IMR-90 (cell line): ENCODE data around the gene TARBP2. TPM values are rescaled to one million over a fixed set of nuclear protein-coding genes. Genes with fewer than 3 reads are reported as not detected.

ENCODE experiments used
- ATAC-seq: fragments of 200-7000 bp; cut with Tn5 transposase; 2 replicates; pipeline ENCODE4 v1.9.1; 2020; ENCODE audit warnings: low read depth, mild to moderate bottlenecking, moderate library complexity
- BruUV-seq: library from RNA; stranded (reverse); fragments of 400-500 nt; replicated peaks from 2 replicates; lab custom pipeline; 2021; lab: Mats Ljungman, UMichigan
- CTCF ChIA-PET: fragments of 300-600 bp; formaldehyde crosslinking; extraction: SDS; loops from one replicate; lab custom pipeline; 2021; ENCODE audit warnings: antibody characterized with exemption; lab: Yijun Ruan, JAX
- POLR2A ChIA-PET: fragments of 300-600 bp; sonication (Branson Sonifier 250); formaldehyde crosslinking; loops from one replicate; lab custom pipeline; 2022; ENCODE audit warnings: antibody characterized with exemption; ENCODE audit not compliant: unreplicated experiment; lab: Charles Lee
- DNase-seq: peaks from one replicate; pipeline ENCODE4 v3.0.0; 2013
- H2AFZ ChIP-seq: replicated peaks from 2 replicates; pipeline ENCODE3; 2013; ENCODE audit warnings: low read length, mild to moderate bottlenecking; ENCODE audit not compliant: poor library complexity
- H2AK5ac ChIP-seq: 2 replicates; pipeline ENCODE4 v1.6.1; 2013; ENCODE audit warnings: low read depth, low read length, inconsistent platforms
- H2AK9ac ChIP-seq: replicated peaks from 2 replicates; pipeline ENCODE3; 2013; ENCODE audit warnings: mild to moderate bottlenecking, low read depth, low read length, moderate library complexity; ENCODE audit not compliant: poor library complexity
- H2BK120ac ChIP-seq: 2 replicates; pipeline ENCODE4 v1.6.1; 2013; ENCODE audit warnings: low read depth, low read length, inconsistent platforms
- H2BK15ac ChIP-seq: 3 replicates; pipeline ENCODE4 v1.6.1; 2013; ENCODE audit warnings: low read depth, low read length, inconsistent platforms
- H2BK20ac ChIP-seq: 2 replicates; pipeline ENCODE4 v1.6.1; 2013; ENCODE audit warnings: low read depth, mild to moderate bottlenecking, inconsistent platforms, low read length, moderate library complexity
- H2BK5ac ChIP-seq: 2 replicates; pipeline ENCODE4 v1.6.1; 2013; ENCODE audit warnings: mild to moderate bottlenecking, low read depth, low read length, inconsistent platforms; ENCODE audit not compliant: poor library complexity, severe bottlenecking
- H3K14ac ChIP-seq: replicated peaks from 2 replicates; pipeline ENCODE4 v1.6.1; 2013; ENCODE audit warnings: low read depth, low read length, inconsistent platforms
- H3K18ac ChIP-seq: 2 replicates; pipeline ENCODE4 v1.6.1; 2013; ENCODE audit warnings: low read depth, low read length, control low read depth
- H3K23ac ChIP-seq: 2 replicates; pipeline ENCODE4 v1.6.1; 2013; ENCODE audit warnings: low read depth, low read length, inconsistent platforms
- H3K27ac ChIP-seq: 2 replicates; pipeline ENCODE4 v1.5.1; 2013; ENCODE audit warnings: mild to moderate bottlenecking, control low read depth, low read length; ENCODE audit not compliant: insufficient read depth
- H3K27me3 ChIP-seq: 2 replicates; pipeline ENCODE4 v1.6.1; 2013; ENCODE audit warnings: low read length; ENCODE audit not compliant: control insufficient read depth, insufficient read depth
- H3K36me3 ChIP-seq: 2 replicates; pipeline ENCODE4 v1.6.1; 2013; ENCODE audit warnings: low read length, mixed read lengths; ENCODE audit not compliant: control insufficient read depth, insufficient read depth
- H3K4ac ChIP-seq: 2 replicates; pipeline ENCODE4 v1.6.1; 2013; ENCODE audit warnings: low read depth, low read length, inconsistent platforms
- H3K4me1 ChIP-seq: 2 replicates; pipeline ENCODE4 v1.6.1; 2013; ENCODE audit warnings: low read length, mixed read lengths; ENCODE audit not compliant: control insufficient read depth, insufficient read depth
- H3K4me2 ChIP-seq: 2 replicates; pipeline ENCODE4 v1.6.1; 2013; ENCODE audit warnings: low read depth, mild to moderate bottlenecking, control low read depth, low read length, moderate library complexity
- H3K4me3 ChIP-seq: 2 replicates; pipeline ENCODE4 v1.5.1; 2013; ENCODE audit warnings: low read depth, mild to moderate bottlenecking, control low read depth, low read length, moderate library complexity; ENCODE audit not compliant: insufficient read depth
- H3K56ac ChIP-seq: 2 replicates; pipeline ENCODE4 v1.6.1; 2013; ENCODE audit warnings: low read length, inconsistent platforms; ENCODE audit not compliant: insufficient read depth; ENCODE audit errors: extremely low read depth
- H3K79me1 ChIP-seq, 2 experiments: 2 replicates each; pipeline ENCODE4 v1.6.1; 2013; ENCODE audit warnings: low read length in 2 of 2, inconsistent platforms in 1 of 2, low read depth in 1 of 2
- H3K9ac ChIP-seq: 2 replicates; pipeline ENCODE4 v1.6.1; 2013; ENCODE audit warnings: low read depth, low read length, control low read depth
- H3K9me1 ChIP-seq: 2 replicates; pipeline ENCODE4 v1.6.1; 2013; ENCODE audit warnings: low read length, inconsistent platforms; ENCODE audit not compliant: insufficient read depth
- H3K9me3 ChIP-seq: 2 replicates; pipeline ENCODE4 v1.6.1; 2013; ENCODE audit warnings: low read length; ENCODE audit not compliant: control insufficient read depth, insufficient read depth
- H4K20me1 ChIP-seq: 2 replicates; pipeline ENCODE4 v1.6.1; 2013; ENCODE audit warnings: low read length, inconsistent platforms; ENCODE audit not compliant: insufficient read depth
- H4K5ac ChIP-seq: 2 replicates; pipeline ENCODE4 v1.6.1; 2013; ENCODE audit warnings: mild to moderate bottlenecking, low read depth, low read length, control low read depth
- H4K8ac ChIP-seq, 2 experiments: 2 replicates each; pipeline ENCODE4 v1.6.1; 2013; ENCODE audit warnings: low read depth in 2 of 2, low read length in 2 of 2, control low read depth in 1 of 2, inconsistent platforms in 1 of 2
- H4K91ac ChIP-seq: 2 replicates; pipeline ENCODE4 v1.6.1; 2013; ENCODE audit warnings: low read depth, low read length, inconsistent platforms; ENCODE audit not compliant: insufficient read depth
- FOS ChIP-seq: fragments of 150-350 bp; IDR thresholded peaks from 2 replicates; pipeline ENCODE4 v1.6.1; 2016; ENCODE audit warnings: low read depth, low read length
- MAFK ChIP-seq: IDR thresholded peaks from 2 replicates; pipeline ENCODE4 v1.6.1; 2012; ENCODE audit warnings: low read depth, low read length, improper control_type of control experiment
- WGBS, 2 experiments: methylation state at CpG; one replicate each; pipeline versions ENCODE4 v1.1.5 to v1.1.7; 2013; ENCODE audit warnings: missing lambda C conversion rate in 2 of 2; ENCODE audit not compliant: insufficient read length in 1 of 2; ENCODE audit errors: extremely low coverage in 2 of 2; 5-methylcytosine and 5-hydroxymethylcytosine counted together
- dilution Hi-C: fragments of 300-500 bp; cut with HindIII; formaldehyde crosslinking; loops from one replicate; pipeline ENCODE4 v1.14.3; 2018; ENCODE audit warnings: low sequenced_read_pairs; ENCODE audit not compliant: unreplicated experiment
- in situ Hi-C: fragments of 300-500 bp; cut with MboI; formaldehyde crosslinking; loops from 3 replicates; pipeline ENCODE4 v1.14.3; 2019; ENCODE audit warnings: low sequenced_read_pairs, inconsistent platforms, mixed read lengths
- intact Hi-C: fragments of 100-400 bp; cut with micrococcal nuclease; formaldehyde crosslinking; loops from 2 replicates; pipeline ENCODE4 v1.10.0; 2022
- polyA plus RNA-seq, 3 experiments: library from polyadenylated mRNA; depleted of rRNA; stranded (reverse); fragments of >200 nt; gene quantifications; 2 replicates each; pipeline ENCODE4 v1.2.3, GENCODE V29; 2012; ENCODE audit warnings: low replicate concordance in 1 of 3
- total RNA-seq: library from RNA; depleted of rRNA; stranded (reverse); fragments of >200 nt; gene quantifications from 2 replicates; pipeline ENCODE4 v1.2.3, GENCODE V29; 2012

TARBP2 gene
- total and polyA plus RNA-seq, 2 of the 4 experiments (the other 2 are of a cell fraction): 27.4 to 46.1 TPM

GRCh38 chr12:53518381-53518780 is 17.3 kb downstream of the TARBP2 start:
- no peaks in the 10 kb centered on the region for H3K27me3 ChIP-seq
- TF ChIP-seq MAFK: no peak
- peak; percentile 54; the same call in 1 of the 2 replicates for TF ChIP-seq FOS
- BruUV-seq: no TSS peak
- H4K91ac ChIP-seq: no peak overlapping the region
- H3K56ac ChIP-seq: no peak overlapping the region
- peaks cover 2% of the 10 kb centered on the region; the same call in 1 of the 2 replicates for H3K4me1 ChIP-seq
- no peaks in the 10 kb centered on the region for H3K9me3 ChIP-seq
- no peak overlapping the region for H2BK20ac ChIP-seq
- CTCF ChIA-PET: interaction anchor here (1.0 kb wide), 1 partner anchor 10 kb away, joined by 3 read pairs; no protein-coding TSS in a partner anchor
- H3K23ac ChIP-seq: no peak overlapping the region
- H3K4me2 ChIP-seq: no peak overlapping the region
- H3K14ac ChIP-seq: no peak overlapping the region
- no peak overlapping the region for H2AK9ac ChIP-seq
- H2AK5ac ChIP-seq: no peak overlapping the region
- no peak overlapping the region for H3K4ac ChIP-seq
- no peak overlapping the region for H3K9ac ChIP-seq
- H2BK5ac ChIP-seq: no peak overlapping the region
- POLR2A ChIA-PET: no interaction called here
- H3K27ac ChIP-seq: no peak overlapping the region
- no peaks in the 10 kb centered on the region; the same call in 1 of the 2 replicates for H4K20me1 ChIP-seq
- H4K8ac ChIP-seq: no peak overlapping the region
- H3K79me1 ChIP-seq: peaks cover 0 to 3% of the 10 kb centered on the region in 2 experiments; a peak in 1 of 4 replicates
- H2BK120ac ChIP-seq: no peak overlapping the region
- no peak overlapping the region for H2AFZ ChIP-seq
- H3K18ac ChIP-seq: no peak overlapping the region
- DNase-seq (peak; percentile 41), ATAC-seq (peak; percentile 16; the same call in 1 of the 2 replicates)
- no peaks in the 10 kb centered on the region for H3K9me1 ChIP-seq
- H4K5ac ChIP-seq: no peak overlapping the region
- intact Hi-C loops: no loop called here
- H3K4me3 ChIP-seq: no peak overlapping the region
- H2BK15ac ChIP-seq: no peak overlapping the region
- H3K36me3 ChIP-seq: peaks cover 49% of the 10 kb centered on the region
- in situ Hi-C loops: loop anchor here (10.0 kb wide), 1 partner anchor 304 kb away; no protein-coding TSS in a partner anchor
- 78% methylated on average over 3 of the region's 5 CpGs; no CpG with 5 or more reads in 1 of the 2 experiments for WGBS, 2 experiments
- dilution Hi-C loops: no loop called here
